Natural killer cell (primary cell): ENCODE results near the gene VWA3B. TPM values are rescaled to one million over a fixed set of nuclear protein-coding genes. Genes with fewer than 3 reads are reported as not detected.

Experiments
- ATAC-seq, 3 donors: fragments of 150-1000 bp in 2 of 3; fragments of 200-7000 bp in 1 of 3; cut with Tn5 transposase; 1 replicate in 1 of 3; 2 replicates in 2 of 3; pipeline ENCODE4 v1.10.0; 2021; ENCODE audit warnings: mild to moderate bottlenecking in 2 of 3, moderate library complexity in 2 of 3
- DNase-seq, 2 donors: peaks; one replicate each; pipeline versions ENCODE4 v3.0.0 to v3.0.0-alpha.2; 2013 to 2021; ENCODE audit warnings: mixed read lengths in 1 of 2
- H3K27ac ChIP-seq: one replicate; pipeline ENCODE4 v1.5.1; 2013; ENCODE audit warnings: mild to moderate bottlenecking, low read length
- H3K27me3 ChIP-seq: one replicate; pipeline ENCODE4 v1.6.1; 2013; ENCODE audit warnings: low read length; ENCODE audit not compliant: control insufficient read depth, insufficient read depth
- H3K36me3 ChIP-seq: one replicate; pipeline ENCODE4 v1.6.1; 2013; ENCODE audit warnings: low read length; ENCODE audit not compliant: control insufficient read depth, insufficient read depth
- H3K4me1 ChIP-seq: one replicate; pipeline ENCODE4 v1.6.1; 2013; ENCODE audit warnings: low read length; ENCODE audit not compliant: control insufficient read depth, insufficient read depth
- H3K4me3 ChIP-seq: one replicate; pipeline ENCODE4 v1.5.1; 2013; ENCODE audit warnings: low read length
- H3K9me3 ChIP-seq: one replicate; pipeline ENCODE4 v1.6.1; 2013; ENCODE audit warnings: low read length; ENCODE audit not compliant: control insufficient read depth, insufficient read depth
- H3K27ac Mint-ChIP-seq, 2 donors: one replicate each; pipeline ENCODE4 v1.8.0; 2022; ENCODE audit warnings: mild to moderate bottlenecking in 2 of 2, mixed read lengths in 2 of 2, moderate library complexity in 1 of 2
- H3K27me3 Mint-ChIP-seq, 2 donors: one replicate each; pipeline ENCODE4 v1.8.0; 2022; ENCODE audit warnings: low read depth in 2 of 2, mixed read lengths in 2 of 2
- H3K36me3 Mint-ChIP-seq: one replicate; pipeline ENCODE4 v1.8.0; 2022; ENCODE audit warnings: mixed read lengths
- H3K4me1 Mint-ChIP-seq, 2 donors: one replicate each; pipeline ENCODE4 v1.8.0; 2022; ENCODE audit warnings: mixed read lengths in 2 of 2
- H3K4me3 Mint-ChIP-seq: one replicate; pipeline ENCODE4 v1.8.0; 2022; ENCODE audit warnings: mild to moderate bottlenecking, moderate library complexity, mixed read lengths
- H3K9me3 Mint-ChIP-seq, 2 donors: one replicate each; pipeline ENCODE4 v1.8.0; 2022; ENCODE audit warnings: mixed read lengths in 2 of 2
- CTCF ChIP-seq: fragments of 200-600 bp; IDR thresholded peaks from one replicate; pipeline ENCODE4 v1.8.0; 2022; ENCODE audit warnings: antibody characterized with exemption
- WGBS: methylation state at CpG from one replicate; pipeline ENCODE4 v1.1.7; 2013; ENCODE audit warnings: missing lambda C conversion rate; ENCODE audit not compliant: insufficient coverage; 5-methylcytosine and 5-hydroxymethylcytosine counted together
- intact Hi-C: fragments of 100-400 bp; cut with micrococcal nuclease; formaldehyde crosslinking; loops from one replicate; pipeline ENCODE4 v1.14.2; 2022
- total RNA-seq, 4 donors: library from RNA; stranded (reverse); fragments of 120-200 nt in 1 of 4; gene quantifications; one replicate each; pipeline versions ENCODE4 v1.2.3 to v1.2.4, GENCODE V29; 2013 to 2022

Gene VWA3B
- total RNA-seq, 3 donors from 2014 or later (not counting 1 experiment from before 2014, with no cell fraction given): not detected

DNA sequence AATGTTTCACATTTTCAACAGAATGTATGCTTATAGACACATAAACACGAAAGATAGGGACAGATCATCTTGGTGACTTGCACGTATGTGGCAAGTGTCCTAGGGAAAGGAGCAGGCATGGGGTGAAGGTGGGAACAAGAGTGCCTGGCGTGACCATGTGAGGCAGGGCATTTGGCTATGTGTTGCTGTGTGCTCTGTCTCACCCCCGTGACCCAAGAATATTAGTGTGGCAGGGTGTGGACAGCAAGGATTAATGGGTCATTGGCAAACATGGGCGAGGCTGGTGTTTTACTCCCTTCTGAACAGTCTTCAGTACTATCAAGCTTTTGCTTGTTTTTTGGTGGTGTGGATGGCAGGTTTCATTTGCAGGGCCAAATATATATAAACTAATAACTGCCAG, 1.3 kb upstream of the VWA3B start:
- H3K27ac Mint-ChIP-seq: no peak overlapping the region
- H3K4me1 Mint-ChIP-seq: peaks cover 22% of the 10 kb centered on the region in 2 donors
- intact Hi-C loops: no loop called here
- WGBS: 95% methylated on average over 4 of the region's 5 CpGs
- H3K27me3 Mint-ChIP-seq: peaks cover 39 to 55% of the 10 kb centered on the region in 2 donors
- no peak for TF ChIP-seq CTCF
- H3K36me3 ChIP-seq: no peaks in the 10 kb centered on the region
- no peak for DNase-seq
- no peaks in the 10 kb centered on the region for H3K9me3 ChIP-seq
- no peaks in the 10 kb centered on the region for H3K36me3 Mint-ChIP-seq
- no peak for ATAC-seq
- H3K4me1 ChIP-seq: peaks cover 21% of the 10 kb centered on the region
- H3K4me3 Mint-ChIP-seq: peak overlapping the region; percentile 62
- no peak overlapping the region for H3K27ac ChIP-seq
- H3K9me3 Mint-ChIP-seq: no peaks in the 10 kb centered on the region
- H3K27me3 ChIP-seq: peaks cover 18% of the 10 kb centered on the region
- no peak overlapping the region for H3K4me3 ChIP-seq

GRCh38 chr2:98087447-98088020, 567 bp downstream of the VWA3B start:
- Histone ChIP-seq H3K27ac (no peak overlapping the region), H3K27me3 (peaks cover 18% of the 10 kb centered on the region), H3K4me1 (peaks cover 14% of the 10 kb centered on the region), H3K36me3 (no peaks in the 10 kb centered on the region), H3K9me3 (no peaks in the 10 kb centered on the region), H3K4me3 (peak overlapping the region; percentile 36)
- H3K27me3 Mint-ChIP-seq: peaks cover 39 to 55% of the 10 kb centered on the region in 2 donors
- DNase-seq: no peak
- no peak for ATAC-seq
- no peaks in the 10 kb centered on the region for H3K36me3 Mint-ChIP-seq
- H3K4me3 Mint-ChIP-seq: peak overlapping the region; percentile 62
- H3K9me3 Mint-ChIP-seq: no peaks in the 10 kb centered on the region
- intact Hi-C loops: no loop called here
- 75% methylated on average over 13 of the region's 13 CpGs for WGBS
- H3K27ac Mint-ChIP-seq: no peak overlapping the region
- peaks cover 16 to 17% of the 10 kb centered on the region in 2 donors for H3K4me1 Mint-ChIP-seq
- TF ChIP-seq CTCF: no peak

- 58% methylated on average over 3 of the region's 5 CpGs for WGBS
- no peaks in the 10 kb centered on the region for H3K9me3 ChIP-seq
- Mint-ChIP-seq H3K27me3 (peaks cover 34 to 49% of the 10 kb centered on the region in 2 donors), H3K36me3 (no peaks in the 10 kb centered on the region), H3K4me1 (peaks cover 16 to 17% of the 10 kb centered on the region in 2 donors), H3K27ac (no peak overlapping the region), H3K4me3 (peak overlapping the region; percentile 28), H3K9me3 (no peaks in the 10 kb centered on the region)
- no peak overlapping the region for H3K4me3 ChIP-seq
- H3K27me3 ChIP-seq: peaks cover 18% of the 10 kb centered on the region
- no peak for TF ChIP-seq CTCF
- ATAC-seq: no peak
- peaks cover 14% of the 10 kb centered on the region for H3K4me1 ChIP-seq
- DNase-seq: no peak
- no peaks in the 10 kb centered on the region for H3K36me3 ChIP-seq
- intact Hi-C loops: no loop called here
- H3K27ac ChIP-seq: no peak overlapping the region
Measured at GRCh38 chr2:98088261-98088660, 1.3 kb downstream of the VWA3B start.

GRCh38 chr2:98089941-98090340, 3.0 kb downstream of the VWA3B start:
- ATAC-seq (no peak), DNase-seq (no peak)
- Histone ChIP-seq H3K27me3 (peaks cover 14% of the 10 kb centered on the region), H3K4me3 (no peak overlapping the region), H3K27ac (no peak overlapping the region), H3K36me3 (no peaks in the 10 kb centered on the region), H3K4me1 (peaks cover 14% of the 10 kb centered on the region), H3K9me3 (no peaks in the 10 kb centered on the region)
- Mint-ChIP-seq H3K4me3 (no peak overlapping the region), H3K4me1 (peaks cover 16 to 17% of the 10 kb centered on the region in 2 donors), H3K27me3 (peaks cover 26 to 37% of the 10 kb centered on the region in 2 donors), H3K9me3 (no peaks in the 10 kb centered on the region), H3K36me3 (no peaks in the 10 kb centered on the region), H3K27ac (no peak overlapping the region)
- intact Hi-C loops: no loop called here
- TF ChIP-seq CTCF: no peak
